ENCODE measurements around the gene TIMM50.

TIMM50 gene

DNA sequence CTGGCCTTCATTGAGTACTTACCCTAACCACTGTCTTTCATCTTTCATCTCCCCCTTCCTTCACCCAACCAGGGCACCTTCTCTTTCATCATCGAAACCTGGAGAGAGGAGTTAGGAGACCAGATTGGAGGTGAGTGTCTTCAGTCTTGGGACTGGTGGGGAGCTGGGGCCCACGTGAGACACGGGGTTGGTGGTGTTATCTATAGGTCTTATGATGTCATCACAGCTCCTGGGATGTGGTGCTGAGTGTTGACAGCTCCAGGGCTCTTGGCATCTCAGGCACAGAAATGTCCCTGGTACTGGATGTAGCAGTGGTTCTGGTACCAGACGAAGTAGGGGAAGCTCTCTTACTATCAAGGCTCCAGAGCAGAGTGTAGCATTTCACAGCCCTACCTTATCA lies 19.9 kb downstream of the TIMM50 start:
- DNase-seq (ENCODE audit: low read depth in 2 of 2), result no peak

GRCh38 chr19:39501340-39501739 lies 20.7 kb downstream of the TIMM50 start:
- DNase-seq (ENCODE audit: low read depth in 2 of 2), result no peak

DNA sequence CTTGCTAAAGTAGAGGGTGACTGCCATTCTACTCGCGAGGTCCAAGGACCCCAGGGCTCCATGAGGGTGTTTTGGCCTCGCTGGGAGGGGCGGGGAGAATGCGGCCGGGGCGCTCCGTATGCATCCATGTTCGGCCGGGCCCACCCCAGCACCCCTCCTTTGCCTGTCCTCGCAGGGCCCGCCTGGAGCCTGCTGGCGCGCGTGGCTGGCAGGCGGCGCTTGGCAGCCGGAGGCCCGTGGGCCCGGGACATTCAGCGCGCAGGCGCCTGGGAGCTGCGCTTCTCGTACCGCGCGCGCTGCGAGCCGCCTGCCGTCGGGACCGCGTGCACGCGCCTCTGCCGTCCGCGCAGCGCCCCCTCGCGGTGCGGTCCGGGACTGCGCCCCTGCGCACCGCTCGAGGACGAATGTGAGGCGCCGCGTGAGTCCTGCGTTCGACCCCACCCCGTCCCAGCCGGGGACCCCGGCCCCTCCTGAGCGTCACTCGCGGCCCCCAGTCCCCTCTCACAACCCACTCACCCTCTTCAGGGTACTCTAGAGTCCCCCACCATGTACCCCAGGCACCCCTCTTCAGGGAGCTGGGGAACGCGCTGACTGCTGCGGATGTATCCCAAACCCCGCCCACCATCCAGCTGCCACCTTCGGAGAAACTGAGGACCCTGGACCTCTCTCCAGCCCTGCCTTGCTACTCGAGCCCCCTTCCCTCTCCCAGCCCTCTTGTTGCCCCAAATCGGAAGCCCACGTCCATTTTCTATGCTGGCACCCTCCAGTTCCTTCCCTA lies 22.2 kb downstream of the TIMM50 start:
- peak; percentile 68 to 75 for DNase-seq (ENCODE audit: low read depth in 2 of 2)

DNA sequence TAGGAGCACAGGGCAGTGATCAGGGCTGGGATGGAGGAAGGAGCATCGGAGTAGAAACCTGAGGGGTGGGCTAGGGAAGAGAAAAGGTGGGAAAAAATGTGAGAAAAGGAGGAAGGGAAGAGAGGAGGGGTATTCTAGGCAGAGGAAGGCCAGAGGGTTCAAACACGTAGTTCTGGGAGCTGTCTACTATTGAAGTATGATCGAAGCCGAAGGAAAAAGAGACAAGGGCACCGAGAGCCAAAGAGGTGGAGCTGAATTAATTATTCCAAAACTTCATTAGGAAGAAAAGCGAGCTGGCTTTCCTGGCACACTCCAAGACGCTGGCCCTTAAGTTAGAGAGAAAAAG lies 25.9 kb downstream of the TIMM50 start:
- no peak for DNase-seq (ENCODE audit: low read depth in 2 of 2)

GRCh38 chr19:39506944-39507714 lies 26.5 kb downstream of the TIMM50 start:
- peak; percentile 54 to 60 for DNase-seq (ENCODE audit: low read depth in 2 of 2)

DNA sequence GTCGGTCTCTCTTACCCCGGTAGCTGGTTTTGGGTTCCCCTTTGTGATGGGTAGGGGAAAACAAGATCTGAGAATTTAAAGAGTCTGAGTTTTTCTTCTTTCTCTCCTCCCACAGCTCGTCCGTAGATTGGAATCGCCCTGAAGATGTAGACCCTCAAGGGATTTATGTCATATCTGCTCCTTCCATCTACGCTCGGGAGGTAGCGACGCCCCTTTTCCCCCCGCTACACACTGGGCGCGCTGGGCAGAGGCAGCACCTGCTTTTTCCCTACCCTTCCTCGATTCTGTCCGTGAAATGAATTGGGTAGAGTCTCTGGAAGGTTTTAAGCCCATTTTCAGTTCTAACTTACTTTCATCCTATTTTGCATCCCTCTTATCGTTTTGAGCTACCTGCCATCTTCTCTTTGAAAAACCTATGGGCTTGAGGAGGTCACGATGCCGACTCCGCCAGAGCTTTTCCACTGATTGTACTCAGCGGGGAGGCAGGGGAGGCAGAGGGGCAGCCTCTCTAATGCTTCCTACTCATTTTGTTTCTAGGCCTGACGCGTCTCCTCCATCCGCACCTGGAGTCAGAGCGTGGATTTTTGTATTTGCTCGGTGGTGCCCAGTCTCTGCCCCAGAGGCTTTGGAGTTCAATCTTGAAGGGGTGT lies 27.2 kb downstream of the TIMM50 start:
- no peak for DNase-seq (ENCODE audit: low read depth in 2 of 2)

DNA sequence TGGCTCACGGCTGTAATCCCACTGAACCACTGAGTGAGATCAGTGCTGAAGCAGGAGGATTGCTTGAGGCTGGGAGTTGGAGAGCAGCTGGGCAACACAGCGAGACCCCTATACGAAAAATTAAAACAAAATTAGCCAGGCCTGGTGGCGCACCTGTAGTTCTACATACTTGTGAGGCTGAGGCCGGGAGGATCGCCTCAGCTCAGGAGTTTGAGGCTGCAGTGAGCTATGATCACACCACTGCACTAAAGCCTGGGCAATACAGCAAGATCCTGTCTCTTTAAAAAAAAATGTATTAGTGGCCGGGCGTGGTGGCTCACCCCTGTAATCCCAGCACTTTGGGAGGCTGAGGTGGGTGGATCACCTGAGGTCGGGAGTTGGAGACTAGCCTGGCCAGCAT lies 28.0 kb downstream of the TIMM50 start:
- DNase-seq (ENCODE audit: low read depth in 2 of 2), result no peak

GRCh38 chr19:39509233-39509632 lies 28.6 kb downstream of the TIMM50 start:
- no peak for DNase-seq (ENCODE audit: low read depth in 2 of 2)

GRCh38 chr19:39512988-39513387 lies 32.4 kb downstream of the TIMM50 start:
- no peak for DNase-seq (ENCODE audit: low read depth in 2 of 2)

DNA sequence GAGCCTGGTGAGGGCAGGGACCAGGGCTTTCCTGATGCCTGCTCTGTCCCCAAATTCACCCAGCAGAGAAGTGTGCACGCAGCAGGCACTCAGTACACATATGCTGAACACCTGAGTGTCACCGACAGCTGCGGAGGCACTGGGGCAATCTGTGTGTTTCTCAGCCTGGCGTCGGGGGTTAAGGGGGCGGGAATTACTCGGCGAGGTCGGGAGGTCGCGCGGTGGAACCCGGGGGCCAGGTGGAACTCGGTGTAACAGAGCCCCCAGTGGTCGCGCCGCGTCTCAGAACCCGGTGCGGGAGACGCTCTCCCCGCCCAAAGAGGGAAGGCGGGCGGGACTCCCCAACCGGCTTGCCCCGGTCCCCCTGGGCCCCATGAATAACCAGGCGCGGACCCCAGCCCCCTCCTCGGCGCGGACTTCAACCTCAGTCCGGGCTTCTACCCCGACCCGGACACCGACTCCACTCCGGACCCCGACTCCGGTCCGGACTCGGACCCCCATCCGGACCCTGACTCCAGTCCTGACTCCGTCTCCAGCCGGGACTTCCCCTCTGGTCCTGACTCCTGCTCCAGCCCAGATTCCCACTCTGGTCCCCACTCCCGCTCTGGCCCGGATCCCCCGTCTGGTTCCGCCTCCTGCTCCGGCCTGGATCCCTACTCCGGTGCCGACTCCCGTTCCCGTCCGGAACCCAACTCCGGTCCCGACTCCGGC lies 34.4 kb downstream of the TIMM50 start, which contains the start of gene SELENOV:
Gene SELENOV (plus strand): TSS at position 300 of the 711 bp plus-strand sequence. CDS start 74 bp downstream, at position 374.
- DNase-seq (ENCODE audit: low read depth in 2 of 2), result no peak

- no peak for DNase-seq (ENCODE audit: low read depth in 2 of 2)
These were observed 35.0 kb downstream of the TIMM50 start for GRCh38 chr19:39515551-39516191.

DNA sequence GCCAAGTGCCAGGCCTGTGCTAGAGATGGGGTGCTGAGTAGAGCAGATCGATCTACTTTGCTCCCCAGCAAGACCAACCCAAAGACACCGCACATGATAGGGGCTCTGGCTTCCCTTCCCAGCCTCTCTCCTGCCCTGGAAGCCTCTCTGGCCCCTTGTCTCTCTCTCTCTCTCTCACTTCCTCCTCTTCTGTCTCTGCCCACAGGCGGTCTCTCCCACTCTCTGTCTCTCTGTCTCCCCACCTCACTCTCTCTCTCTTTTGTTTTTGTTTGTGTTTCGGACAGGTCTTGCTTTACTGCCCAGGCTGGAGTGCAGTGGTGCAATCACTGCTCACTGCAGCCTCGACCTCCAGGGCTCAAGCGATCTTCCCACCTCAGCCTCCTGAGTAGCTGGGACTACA lies 35.6 kb downstream of the TIMM50 start:
- DNase-seq (ENCODE audit: low read depth in 2 of 2), result no peak

- no peak for DNase-seq (ENCODE audit: low read depth in 2 of 2)
These were observed 36.8 kb downstream of the TIMM50 start for GRCh38 chr19:39517432-39517831.

DNA sequence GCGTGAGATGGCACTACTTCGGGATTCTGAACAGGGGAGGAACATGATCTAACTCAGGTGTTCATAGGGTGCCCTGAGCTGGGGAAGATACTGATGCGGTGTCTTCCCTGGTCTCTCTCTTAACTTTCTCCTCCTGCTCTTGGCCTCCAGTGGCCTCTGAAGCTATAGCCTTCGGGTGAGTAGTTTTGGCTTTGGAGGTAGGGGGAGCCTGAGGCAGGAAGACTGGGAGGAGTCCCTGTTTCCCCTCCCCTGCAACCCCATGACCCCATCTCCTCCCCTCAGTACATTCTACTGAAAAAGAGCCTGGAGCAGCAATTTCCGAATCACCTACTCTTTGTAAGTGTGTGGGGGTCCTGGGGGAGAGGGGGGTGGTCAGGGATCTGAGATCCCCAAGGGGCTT lies 37.8 kb downstream of the TIMM50 start:
- DNase-seq (ENCODE audit: low read depth in 2 of 2), result no peak

GRCh38 chr19:39518975-39519374 lies 38.3 kb downstream of the TIMM50 start:
- no peak for DNase-seq (ENCODE audit: low read depth in 2 of 2)

GRCh38 chr19:39520541-39521484 lies 40.2 kb downstream of the TIMM50 start:
- DNase-seq (ENCODE audit: low read depth in 2 of 2), result no peak

- DNase-seq (ENCODE audit: low read depth in 2 of 2), result no peak
These were observed 43.9 kb downstream of the TIMM50 start for GRCh38 chr19:39524495-39524894.

DNA sequence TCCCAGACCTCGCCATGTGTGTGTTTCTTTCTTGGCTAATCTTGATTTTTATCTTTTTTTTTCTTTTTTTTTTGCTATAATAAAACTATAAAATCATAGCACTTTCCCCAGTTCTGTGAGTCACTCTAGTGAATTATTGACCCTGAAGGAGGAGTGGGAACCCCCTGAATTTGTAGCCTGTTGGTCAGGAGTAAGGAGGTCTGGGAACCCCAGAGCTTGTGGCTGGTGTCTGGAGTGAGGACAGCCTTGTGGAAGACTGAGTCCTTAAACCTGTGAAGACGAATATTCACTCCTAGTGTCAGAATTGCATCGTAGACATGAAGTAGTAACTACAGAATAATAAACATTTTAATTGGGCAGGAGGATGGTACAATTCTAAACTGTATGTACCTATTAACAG lies 44.6 kb downstream of the TIMM50 start:
- no peak for DNase-seq (ENCODE audit: low read depth in 2 of 2)

DNA sequence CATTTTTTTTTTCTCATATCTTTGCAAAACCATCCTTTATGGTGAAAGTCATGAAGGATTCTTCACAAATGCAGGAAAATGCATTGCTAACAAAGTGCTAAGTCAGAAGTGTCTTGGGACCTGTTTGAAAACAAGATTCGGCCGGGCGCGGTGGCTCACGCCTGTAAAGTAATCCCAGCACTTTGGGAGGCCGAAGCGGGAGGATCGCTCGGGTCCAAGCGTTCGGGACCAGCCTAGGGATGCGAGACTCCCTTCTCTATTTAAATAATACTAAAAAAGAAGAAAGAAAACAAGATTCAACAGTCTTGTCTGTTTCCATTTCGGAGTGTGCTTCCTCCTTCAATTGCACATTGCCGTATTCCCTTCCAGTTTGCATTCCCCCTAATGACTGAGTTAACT lies 51.2 kb downstream of the TIMM50 start:
- DNase-seq (ENCODE audit: low read depth in 2 of 2), result no peak

DNA sequence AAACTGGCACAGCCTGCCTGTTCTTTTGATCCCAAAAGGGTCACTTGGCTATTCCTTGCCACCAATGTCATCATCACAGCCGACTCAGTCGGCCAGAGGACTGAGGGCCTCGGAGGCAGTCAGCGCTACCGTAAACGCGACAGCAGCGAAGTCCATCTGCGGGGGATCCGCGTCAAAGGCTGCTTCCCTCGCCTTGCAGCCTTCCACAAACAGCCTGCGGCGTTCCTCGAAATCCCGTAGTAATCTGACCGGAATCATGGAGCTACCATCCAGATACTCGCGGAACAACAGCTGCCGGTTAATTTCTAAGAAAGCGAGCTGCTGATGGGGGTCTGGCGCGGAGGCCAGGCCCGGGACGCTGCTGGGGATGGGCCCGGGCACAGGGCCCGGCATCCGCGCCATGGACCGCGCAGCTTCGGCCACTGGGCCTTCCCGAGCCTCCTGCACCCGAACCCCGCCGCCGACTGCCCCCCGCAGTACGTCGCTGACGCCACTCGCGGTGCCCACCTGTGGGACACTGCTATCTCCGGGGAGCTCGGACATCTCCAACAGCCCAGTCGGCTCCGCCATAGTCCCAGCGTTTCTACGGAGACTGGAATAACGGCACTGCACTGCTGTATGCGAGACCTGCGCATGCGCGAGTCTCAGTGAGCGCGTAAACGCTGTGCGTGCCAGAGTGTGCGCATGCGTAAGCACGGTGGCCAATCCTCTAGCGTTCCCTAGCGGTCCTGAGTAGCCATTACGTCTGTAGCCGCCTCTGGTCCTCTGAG lies 51.8 kb downstream of the TIMM50 start, which contains the start of gene EID2B:
Gene EID2B (minus strand): TSS at position 620 of the 770 bp plus-strand sequence. CDS start 50 bp downstream, at position 570.
- DNase-seq (ENCODE audit: low read depth in 2 of 2), result peak; percentile 90 to 93

Data from stimulated activated CD8-positive, alpha-beta memory T cell treated with anti-CD3 and anti-CD28 coated beads, Interleukin-2, amount 100 ng/mL, for 48 hours (primary cell).